ENCODE results near the gene TMX1.

The TMX1 gene

GRCh38 chr14:51276605-51277004, 36.6 kb downstream of the TMX1 start:
- no peak for DNase-seq (ENCODE audit: low read depth)
- no peak for TF ChIP-seq CTCF (conservative IDR thresholded peaks at IDR 0.05; ENCODE audit: low read depth, low read length)
- no peak overlapping the region for H3K4me3 ChIP-seq (ENCODE audit: low read depth, low read length)

DNA sequence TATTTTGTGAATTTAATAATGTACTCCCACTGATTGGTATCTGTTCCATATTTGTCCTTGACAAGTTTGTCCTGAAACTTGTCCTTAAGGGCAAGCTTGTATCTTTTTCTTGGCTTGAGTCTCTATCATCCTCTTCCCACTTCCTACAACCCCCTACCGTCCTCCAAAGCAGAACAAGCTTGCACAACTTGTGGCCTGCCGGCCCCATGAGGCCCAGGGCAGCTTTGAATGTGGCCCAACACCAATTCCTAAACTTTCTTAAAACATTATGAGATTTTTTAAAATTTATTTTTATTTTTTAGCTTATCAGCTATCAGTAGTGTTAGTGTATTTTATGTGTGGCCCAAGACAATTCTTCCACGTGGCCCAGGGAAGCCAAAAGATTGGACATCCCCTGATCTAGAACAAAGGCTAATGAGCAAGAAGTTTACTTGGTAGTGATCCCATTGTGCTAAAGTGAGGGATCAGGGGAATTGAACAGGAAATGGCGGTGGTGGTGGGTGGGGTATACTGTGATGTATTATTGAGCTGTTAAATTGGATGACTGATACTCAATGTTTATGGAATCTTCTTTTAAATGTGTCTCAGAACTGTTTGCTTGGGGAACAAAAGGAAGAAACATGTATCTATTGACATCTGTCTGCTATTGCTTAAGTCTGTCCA, 37.8 kb downstream of the TMX1 start:
- no peak overlapping the region for H3K4me3 ChIP-seq (ENCODE audit: low read depth, low read length)
- TF ChIP-seq CTCF (conservative IDR thresholded peaks at IDR 0.05; ENCODE audit: low read depth, low read length): no peak
- peak; percentile 28 for DNase-seq (ENCODE audit: low read depth)

GRCh38 chr14:51282517-51282916, 42.5 kb downstream of the TMX1 start:
- no peak for DNase-seq (ENCODE audit: low read depth)
- TF ChIP-seq CTCF (conservative IDR thresholded peaks at IDR 0.05; ENCODE audit: low read depth, low read length): no peak
- no peak overlapping the region for H3K4me3 ChIP-seq (ENCODE audit: low read depth, low read length)

DNA sequence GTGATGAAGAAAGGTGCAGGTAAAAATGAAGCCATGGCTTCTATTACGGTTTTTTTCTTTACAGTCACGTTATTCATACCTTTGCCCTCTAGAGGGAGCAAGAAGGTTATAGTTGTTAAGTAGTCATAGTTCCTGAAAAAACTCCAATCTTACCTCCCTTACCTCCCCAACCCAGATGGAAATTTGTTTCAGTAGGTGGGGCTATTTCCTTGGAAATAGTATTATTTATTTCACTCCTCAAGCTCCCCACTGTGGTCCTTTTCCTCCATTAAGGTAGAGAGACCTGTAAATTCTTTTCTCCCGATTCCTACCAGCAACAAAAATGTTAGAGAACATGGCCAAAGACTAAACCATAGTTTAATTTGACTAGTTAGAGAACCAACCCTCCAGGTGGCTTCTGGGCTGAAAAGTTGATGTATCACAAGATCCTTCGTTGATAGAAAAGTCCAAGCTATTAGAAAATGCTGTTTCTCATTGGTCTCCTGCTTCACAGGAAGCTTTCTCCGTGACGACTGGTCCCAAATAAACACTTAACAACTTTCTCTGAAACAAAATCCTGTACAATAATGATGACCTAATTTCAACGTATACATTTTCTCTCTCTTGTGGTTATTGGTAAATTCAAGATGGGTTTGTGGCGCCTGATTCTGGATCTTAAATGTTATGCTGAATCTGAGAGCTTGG, 43.5 kb downstream of the TMX1 start:
- TF ChIP-seq CTCF (conservative IDR thresholded peaks at IDR 0.05; ENCODE audit: low read depth, low read length): peak; percentile 64
- DNase-seq (ENCODE audit: low read depth): peak; percentile 96
- H3K4me3 ChIP-seq (ENCODE audit: low read depth, low read length): no peak overlapping the region

GRCh38 chr14:51284241-51284640, 44.2 kb downstream of the TMX1 start:
- H3K4me3 ChIP-seq (ENCODE audit: low read depth, low read length): no peak overlapping the region
- no peak for DNase-seq (ENCODE audit: low read depth)
- no peak for TF ChIP-seq CTCF (conservative IDR thresholded peaks at IDR 0.05; ENCODE audit: low read depth, low read length)

- no peak for DNase-seq (ENCODE audit: low read depth)
- H3K4me3 ChIP-seq (ENCODE audit: low read depth, low read length): no peak overlapping the region
- TF ChIP-seq CTCF (conservative IDR thresholded peaks at IDR 0.05; ENCODE audit: low read depth, low read length): no peak
Measured at GRCh38 chr14:51285120-51285519, 45.1 kb downstream of the TMX1 start.

GRCh38 chr14:51289169-51289568, 49.1 kb downstream of the TMX1 start:
- DNase-seq (ENCODE audit: low read depth): no peak
- TF ChIP-seq CTCF (conservative IDR thresholded peaks at IDR 0.05; ENCODE audit: low read depth, low read length): no peak
- no peak overlapping the region for H3K4me3 ChIP-seq (ENCODE audit: low read depth, low read length)

All from choroid plexus epithelial cell (primary cell).